ENCODE results near the gene SCUBE1.

The SCUBE1 gene

DNA sequence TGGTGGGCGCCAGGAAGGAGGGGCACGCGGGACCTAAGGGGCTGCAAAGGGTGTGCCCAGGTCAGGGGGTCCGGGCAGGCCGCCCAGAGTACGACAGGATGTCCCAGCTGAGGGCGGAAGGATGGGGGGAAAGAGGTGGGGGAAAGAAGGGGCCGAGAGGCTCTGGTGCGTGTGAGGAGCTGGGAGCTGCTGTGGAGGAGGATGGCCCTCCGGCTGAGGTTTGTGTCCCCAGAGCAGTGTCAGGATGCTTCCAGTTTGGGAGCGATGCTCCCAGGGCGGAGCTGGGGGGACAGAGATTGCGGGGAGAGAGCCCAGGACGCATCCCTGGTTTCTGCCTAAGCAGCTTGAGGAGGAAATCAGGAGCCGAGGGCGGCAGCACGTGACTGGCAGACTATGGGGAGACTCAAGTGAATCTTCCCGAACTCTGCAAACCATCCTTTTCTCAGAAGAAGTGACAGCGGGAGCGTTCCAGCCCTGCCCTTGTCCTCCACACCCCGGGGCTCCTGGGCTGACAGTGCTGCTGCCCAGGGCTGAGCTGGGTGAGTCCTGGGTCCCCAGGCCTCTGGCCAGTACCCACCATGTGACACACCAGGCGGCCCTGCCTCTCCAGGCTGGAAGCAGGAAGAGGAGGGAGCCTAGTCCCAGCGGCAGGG, 136.5 kb downstream of the SCUBE1 start:
- no peak for DNase-seq (ENCODE audit: low read depth)
- no peak overlapping the region for H3K4me3 ChIP-seq (replicated peaks; ENCODE audit: low read depth, low read length)
- TF ChIP-seq, protein P1, sequence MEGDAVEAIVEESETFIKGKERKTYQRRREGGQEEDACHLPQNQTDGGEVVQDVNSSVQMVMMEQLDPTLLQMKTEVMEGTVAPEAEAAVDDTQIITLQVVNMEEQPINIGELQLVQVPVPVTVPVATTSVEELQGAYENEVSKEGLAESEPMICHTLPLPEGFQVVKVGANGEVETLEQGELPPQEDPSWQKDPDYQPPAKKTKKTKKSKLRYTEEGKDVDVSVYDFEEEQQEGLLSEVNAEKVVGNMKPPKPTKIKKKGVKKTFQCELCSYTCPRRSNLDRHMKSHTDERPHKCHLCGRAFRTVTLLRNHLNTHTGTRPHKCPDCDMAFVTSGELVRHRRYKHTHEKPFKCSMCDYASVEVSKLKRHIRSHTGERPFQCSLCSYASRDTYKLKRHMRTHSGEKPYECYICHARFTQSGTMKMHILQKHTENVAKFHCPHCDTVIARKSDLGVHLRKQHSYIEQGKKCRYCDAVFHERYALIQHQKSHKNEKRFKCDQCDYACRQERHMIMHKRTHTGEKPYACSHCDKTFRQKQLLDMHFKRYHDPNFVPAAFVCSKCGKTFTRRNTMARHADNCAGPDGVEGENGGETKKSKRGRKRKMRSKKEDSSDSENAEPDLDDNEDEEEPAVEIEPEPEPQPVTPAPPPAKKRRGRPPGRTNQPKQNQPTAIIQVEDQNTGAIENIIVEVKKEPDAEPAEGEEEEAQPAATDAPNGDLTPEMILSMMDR (IDR thresholded peaks at IDR 0.05; ENCODE audit: low read length, missing control alignments), result no peak

DNA sequence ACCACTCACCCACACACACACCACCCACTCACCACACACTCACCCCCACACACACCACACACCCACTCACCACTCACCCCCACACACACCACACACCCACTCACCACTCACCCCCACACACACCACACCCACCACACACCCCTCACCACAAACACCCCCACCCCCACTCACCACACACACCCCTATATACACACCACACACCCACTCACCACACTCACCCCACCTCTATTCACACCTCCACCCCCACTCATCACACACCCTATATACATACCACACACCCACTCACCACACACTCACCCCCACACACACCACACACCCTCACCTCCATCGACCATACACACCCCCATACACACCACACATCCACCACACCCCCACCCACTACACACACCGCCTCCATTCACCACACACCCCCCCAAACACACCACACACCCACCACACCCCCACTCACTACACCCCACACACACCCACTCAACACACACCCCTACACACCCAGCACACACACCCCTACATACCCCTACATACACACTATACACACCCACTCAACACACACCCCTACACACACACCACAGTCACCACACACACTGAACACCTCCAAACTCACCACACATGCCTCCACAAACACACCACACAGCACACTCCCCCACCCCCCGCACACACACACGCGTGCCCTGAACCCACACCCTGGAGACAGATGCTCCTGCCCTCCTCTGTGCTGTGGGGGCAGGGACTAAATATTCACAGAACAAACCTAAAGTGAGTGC, 137.2 kb downstream of the SCUBE1 start:
- TF ChIP-seq, protein P1 (IDR thresholded peaks at IDR 0.05; ENCODE audit: low read length, missing control alignments), result no peak
- H3K4me3 ChIP-seq (replicated peaks; ENCODE audit: low read depth, low read length), result no peak overlapping the region
- DNase-seq (ENCODE audit: low read depth), result no peak

DNA sequence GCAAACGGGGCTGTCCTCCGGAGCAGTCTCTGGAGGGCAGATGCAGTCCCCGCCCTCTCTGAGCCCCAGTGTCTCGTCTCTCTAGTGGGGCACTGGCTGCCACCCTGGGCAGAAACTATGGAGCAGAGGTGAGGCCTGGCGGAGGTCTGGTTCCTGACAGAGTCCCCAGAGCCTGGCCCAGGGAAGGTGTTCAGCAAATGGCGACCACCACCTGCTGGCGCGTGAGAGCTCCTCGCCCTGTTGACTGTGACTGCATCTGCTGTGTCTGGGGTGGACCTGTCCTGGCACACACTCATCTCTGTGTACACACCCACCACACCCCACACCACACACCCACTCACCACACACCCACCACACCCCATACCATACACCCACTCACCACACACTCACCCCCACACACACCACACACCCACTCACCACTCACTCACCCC, 137.9 kb downstream of the SCUBE1 start:
- H3K4me3 ChIP-seq (replicated peaks; ENCODE audit: low read depth, low read length), result no peak overlapping the region
- DNase-seq (ENCODE audit: low read depth), result no peak
- TF ChIP-seq, protein P1 (IDR thresholded peaks at IDR 0.05; ENCODE audit: low read length, missing control alignments), result no peak

DNA sequence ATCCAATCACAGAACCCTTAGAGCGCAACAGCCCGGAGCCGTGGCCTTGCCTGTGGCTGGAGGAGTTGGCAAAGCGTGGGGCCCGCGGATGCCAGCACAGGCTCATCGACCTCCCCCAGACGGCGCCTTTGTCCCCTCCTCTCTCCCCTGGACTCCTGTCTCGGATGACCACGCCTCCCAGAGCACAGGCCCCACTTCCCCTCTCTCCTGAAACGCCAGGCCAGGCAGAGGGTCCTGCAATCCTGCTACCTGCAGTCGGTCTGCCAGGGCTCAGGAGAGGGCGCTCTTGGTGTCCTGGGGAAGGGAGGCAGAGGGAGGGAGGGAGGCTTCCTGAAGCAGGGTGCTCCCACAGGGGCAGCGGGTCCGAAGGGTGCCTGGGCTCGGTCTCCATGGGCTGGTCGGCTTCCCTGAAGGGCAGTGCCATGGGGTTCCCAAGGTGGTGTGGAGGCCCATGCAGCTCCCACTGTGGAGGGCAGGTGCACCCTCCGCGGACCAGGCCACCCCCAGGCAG, 139.6 kb downstream of the SCUBE1 start:
- DNase-seq (ENCODE audit: low read depth), result peak; percentile 10
- no peak overlapping the region for H3K4me3 ChIP-seq (replicated peaks; ENCODE audit: low read depth, low read length)
- TF ChIP-seq, protein P1 (IDR thresholded peaks at IDR 0.05; ENCODE audit: low read length, missing control alignments), result no peak

DNA sequence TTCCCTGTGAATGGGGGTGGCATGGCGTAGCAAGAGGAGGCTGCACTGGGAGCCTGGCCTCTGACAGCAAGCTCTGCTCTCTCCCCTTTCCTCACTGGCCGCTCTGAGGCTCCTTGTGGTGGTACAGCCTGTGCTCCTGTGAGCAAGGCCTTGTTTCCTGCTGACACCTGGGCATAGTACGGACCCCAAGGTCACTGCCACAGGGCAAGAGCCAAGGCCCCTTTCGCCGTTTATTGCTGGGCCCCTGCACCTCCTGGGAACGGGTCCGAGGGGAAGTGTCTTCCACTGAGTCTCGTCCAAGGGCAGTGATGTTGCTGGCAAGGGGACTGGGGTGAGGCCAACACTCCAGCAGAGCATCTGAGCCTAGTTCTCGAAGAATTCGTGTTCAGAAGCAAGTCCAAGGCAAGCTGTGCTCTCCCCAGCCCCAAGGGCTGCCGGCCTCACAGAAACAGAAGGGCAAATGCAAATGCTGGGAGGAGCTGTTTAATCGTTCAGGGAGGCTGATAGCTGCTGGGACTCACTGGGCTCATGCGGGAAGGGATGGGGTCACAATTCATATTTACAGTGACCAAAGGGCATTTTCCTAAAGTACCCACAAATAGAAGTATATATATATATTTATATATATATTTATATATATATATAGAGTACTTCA, 140.3 kb downstream of the SCUBE1 start:
- TF ChIP-seq, protein P1 (IDR thresholded peaks at IDR 0.05; ENCODE audit: low read length, missing control alignments), result no peak
- H3K4me3 ChIP-seq (replicated peaks; ENCODE audit: low read depth, low read length), result no peak overlapping the region

DNA sequence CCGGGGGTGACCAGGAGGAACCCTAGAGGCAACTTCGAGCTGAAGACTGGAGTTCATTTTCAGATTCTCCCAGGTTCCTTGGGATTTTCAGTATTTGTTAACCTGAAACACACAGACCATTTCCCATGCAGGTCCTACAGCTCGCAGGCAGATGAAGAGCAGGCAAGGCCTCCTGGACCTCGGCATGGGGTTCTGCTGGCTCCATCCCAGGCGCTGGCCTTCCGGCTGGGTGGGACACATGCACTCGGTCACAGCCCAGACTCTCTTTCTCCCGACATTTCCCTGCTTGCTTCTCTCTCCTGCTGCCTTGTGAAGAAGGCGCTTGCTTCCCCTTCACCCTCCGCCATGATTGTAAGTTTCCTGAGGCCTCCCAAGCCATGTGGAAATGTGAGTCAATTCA, 140.8 kb downstream of the SCUBE1 start:
- H3K4me3 ChIP-seq (replicated peaks; ENCODE audit: low read depth, low read length), result no peak overlapping the region
- TF ChIP-seq, protein P1 (IDR thresholded peaks at IDR 0.05; ENCODE audit: low read length, missing control alignments), result no peak
- DNase-seq (ENCODE audit: low read depth), result no peak

More for the DNA sequence above, 140.3 kb downstream of the SCUBE1 start:
- DNase-seq (ENCODE audit: low read depth), result no peak

Measured in fibroblast of pulmonary artery (primary cell).